8988T (cell line): ENCODE data around the gene ATG10.

Source experiments
- DNase-seq: peaks from one replicate; pipeline ENCODE4 v3.0.0; 2011

Gene ATG10

GRCh38 chr5:82287625-82288024, 315.8 kb downstream of the ATG10 start:
- no peak for DNase-seq

GRCh38 chr5:82290005-82290404, 318.2 kb downstream of the ATG10 start:
- no peak for DNase-seq

- DNase-seq = no peak
These were observed 319.1 kb downstream of the ATG10 start for GRCh38 chr5:82290908-82291307.

GRCh38 chr5:82291420-82291819, 319.6 kb downstream of the ATG10 start:
- DNase-seq = no peak

- DNase-seq = no peak
These were observed 323.3 kb downstream of the ATG10 start for GRCh38 chr5:82295144-82295543.

GRCh38 chr5:82295959-82296531, 324.2 kb downstream of the ATG10 start:
- DNase-seq = no peak

- no peak for DNase-seq
These were observed 325.1 kb downstream of the ATG10 start for GRCh38 chr5:82296929-82297328.

- no peak for DNase-seq
These were observed 325.9 kb downstream of the ATG10 start for GRCh38 chr5:82297711-82298110.

- no peak for DNase-seq
These were observed 326.8 kb downstream of the ATG10 start for GRCh38 chr5:82298668-82299067.

GRCh38 chr5:82301190-82301589, 329.4 kb downstream of the ATG10 start:
- no peak for DNase-seq
